ENCODE data around the gene SEC31A. TPM values are rescaled to one million over a fixed set of nuclear protein-coding genes. Genes with fewer than 3 reads are reported as not detected.

Gene SEC31A
- total and polyA plus RNA-seq, 2 donors (not counting 1 experiment from before 2014, with no cell fraction given), result 52.7 to 134 TPM

GRCh38 chr4:82886147-82886942 is 4.6 kb downstream of the SEC31A start:
- H3K36me3 ChIP-seq (replicated peaks in 1 of 2; ENCODE audit: control extremely low read depth in 1 of 2, control insufficient read depth in 1 of 2, extremely low read depth in 1 of 2, insufficient read depth in 2 of 2, low read length in 1 of 2), result peaks cover 3 to 4% of the 10 kb centered on the region in 2 experiments
- Mint-ChIP-seq H3K4me1 (peaks cover 36% of the 10 kb centered on the region), H3K4me3 (no peak overlapping the region), H3K27me3 (no peaks in the 10 kb centered on the region), H3K9me3 (ENCODE audit: insufficient read depth) (no peaks in the 10 kb centered on the region), H3K27ac (no peak overlapping the region)
- intact Hi-C loops (cut with micrococcal nuclease), result no loop called here
- H3K4me3 ChIP-seq (ENCODE audit: control extremely low read depth in 1 of 5, extremely low read depth in 1 of 5, insufficient read depth in 1 of 5, low read depth in 2 of 5, low read length in 4 of 5), result no peak overlapping the region
- no CpG with 5 or more reads among the region's 5 CpGs for WGBS (ENCODE audit: insufficient coverage)
- H3K27me3 ChIP-seq (replicated peaks in 1 of 4; ENCODE audit: control extremely low read depth in 1 of 4, control insufficient read depth in 3 of 4, insufficient read depth in 4 of 4, low read length in 3 of 4), result no peaks in the 10 kb centered on the region
- ChIA-PET POLR2A (no interaction called here), CTCF (no interaction called here)
- H3K4me1 ChIP-seq (ENCODE audit: control insufficient read depth in 2 of 2, insufficient read depth in 2 of 2, low read length in 2 of 2), result peaks cover 12 to 13% of the 10 kb centered on the region in 2 donors
- H3K9me3 ChIP-seq (ENCODE audit: control extremely low read depth in 1 of 3, control insufficient read depth in 2 of 3, insufficient read depth in 1 of 3, low read length in 2 of 3), result no peaks in the 10 kb centered on the region
- no peak overlapping the region for H3K9ac ChIP-seq (ENCODE audit: low read length)
- no peak overlapping the region for H2AFZ ChIP-seq (ENCODE audit: insufficient read depth, low read depth, low read length, poor library complexity, severe bottlenecking)
- peaks cover 90% of the 10 kb centered on the region for H3K79me2 ChIP-seq (ENCODE audit: control insufficient read depth, insufficient read depth, low read length)
- ATAC-seq (ENCODE audit: low read depth) (no peak), DNase-seq (no peak)
- no peak for TF ChIP-seq EZH2 (IDR thresholded peaks at IDR 0.05; ENCODE audit: borderline replicate concordance, insufficient read depth, low read depth, low read length, poor library complexity, severe bottlenecking)
- TF ChIP-seq, protein P1, sequence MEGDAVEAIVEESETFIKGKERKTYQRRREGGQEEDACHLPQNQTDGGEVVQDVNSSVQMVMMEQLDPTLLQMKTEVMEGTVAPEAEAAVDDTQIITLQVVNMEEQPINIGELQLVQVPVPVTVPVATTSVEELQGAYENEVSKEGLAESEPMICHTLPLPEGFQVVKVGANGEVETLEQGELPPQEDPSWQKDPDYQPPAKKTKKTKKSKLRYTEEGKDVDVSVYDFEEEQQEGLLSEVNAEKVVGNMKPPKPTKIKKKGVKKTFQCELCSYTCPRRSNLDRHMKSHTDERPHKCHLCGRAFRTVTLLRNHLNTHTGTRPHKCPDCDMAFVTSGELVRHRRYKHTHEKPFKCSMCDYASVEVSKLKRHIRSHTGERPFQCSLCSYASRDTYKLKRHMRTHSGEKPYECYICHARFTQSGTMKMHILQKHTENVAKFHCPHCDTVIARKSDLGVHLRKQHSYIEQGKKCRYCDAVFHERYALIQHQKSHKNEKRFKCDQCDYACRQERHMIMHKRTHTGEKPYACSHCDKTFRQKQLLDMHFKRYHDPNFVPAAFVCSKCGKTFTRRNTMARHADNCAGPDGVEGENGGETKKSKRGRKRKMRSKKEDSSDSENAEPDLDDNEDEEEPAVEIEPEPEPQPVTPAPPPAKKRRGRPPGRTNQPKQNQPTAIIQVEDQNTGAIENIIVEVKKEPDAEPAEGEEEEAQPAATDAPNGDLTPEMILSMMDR (IDR thresholded peaks at IDR 0.05), result no peak
- H4K20me1 ChIP-seq (ENCODE audit: control insufficient read depth, insufficient read depth, low read length, poor library complexity, severe bottlenecking), result peaks cover 43% of the 10 kb centered on the region
- no peak overlapping the region for H3K4me2 ChIP-seq (replicated peaks; ENCODE audit: low read depth, low read length, poor library complexity, severe bottlenecking)
- no peak overlapping the region for H3K27ac ChIP-seq (ENCODE audit: low read length in 2 of 2)

DNA sequence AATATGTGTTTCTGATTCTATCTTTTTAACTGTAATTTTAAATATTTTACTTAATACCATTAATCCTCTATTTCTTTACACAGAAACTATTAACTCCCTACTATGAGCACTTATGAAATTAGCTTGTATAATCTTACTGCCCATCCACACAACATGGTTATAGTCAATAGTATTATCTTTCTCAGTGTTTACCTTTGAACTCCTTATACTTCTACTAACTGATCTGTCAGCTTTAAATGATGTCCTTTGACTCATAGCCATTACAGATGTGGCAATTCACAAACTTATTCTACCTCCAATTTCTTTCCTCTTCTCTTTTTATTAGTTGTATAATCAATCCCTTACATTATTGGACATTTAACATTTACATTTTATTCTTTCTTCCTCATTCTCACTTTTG is 5.5 kb downstream of the SEC31A start:
- peaks cover 3 to 7% of the 10 kb centered on the region in 2 experiments for H3K36me3 ChIP-seq (replicated peaks in 1 of 2; ENCODE audit: control extremely low read depth in 1 of 2, control insufficient read depth in 1 of 2, extremely low read depth in 1 of 2, insufficient read depth in 2 of 2, low read length in 1 of 2)
- no peak overlapping the region for H3K4me3 Mint-ChIP-seq
- H3K9me3 Mint-ChIP-seq (ENCODE audit: insufficient read depth), result no peaks in the 10 kb centered on the region
- H2AFZ ChIP-seq (ENCODE audit: insufficient read depth, low read depth, low read length, poor library complexity, severe bottlenecking), result no peak overlapping the region
- TF ChIP-seq, protein P1 (IDR thresholded peaks at IDR 0.05), result no peak
- no peak for TF ChIP-seq EZH2 (IDR thresholded peaks at IDR 0.05; ENCODE audit: borderline replicate concordance, insufficient read depth, low read depth, low read length, poor library complexity, severe bottlenecking)
- ChIA-PET CTCF (interaction anchor here (1.0 kb wide), 1 partner anchor 15 kb away, joined by 4 read pairs; the partner anchor contains the start of gene THAP9), POLR2A (no interaction called here)
- no peak for DNase-seq
- H3K4me2 ChIP-seq (replicated peaks; ENCODE audit: low read depth, low read length, poor library complexity, severe bottlenecking), result no peak overlapping the region
- no peak overlapping the region for H3K27ac Mint-ChIP-seq
- H3K9ac ChIP-seq (ENCODE audit: low read length), result no peak overlapping the region
- peaks cover 47% of the 10 kb centered on the region for H4K20me1 ChIP-seq (ENCODE audit: control insufficient read depth, insufficient read depth, low read length, poor library complexity, severe bottlenecking)
- no peak overlapping the region for H3K27ac ChIP-seq (ENCODE audit: low read length in 2 of 2)
- no peaks in the 10 kb centered on the region for H3K27me3 ChIP-seq (replicated peaks in 1 of 4; ENCODE audit: control extremely low read depth in 1 of 4, control insufficient read depth in 3 of 4, insufficient read depth in 4 of 4, low read length in 3 of 4)
- H3K79me2 ChIP-seq (ENCODE audit: control insufficient read depth, insufficient read depth, low read length), result peaks cover 97% of the 10 kb centered on the region
- intact Hi-C loops (cut with micrococcal nuclease), result no loop called here
- H3K4me3 ChIP-seq (ENCODE audit: control extremely low read depth in 1 of 5, extremely low read depth in 1 of 5, insufficient read depth in 1 of 5, low read depth in 2 of 5, low read length in 4 of 5), result no peak overlapping the region
- peaks cover 12 to 13% of the 10 kb centered on the region in 2 donors for H3K4me1 ChIP-seq (ENCODE audit: control insufficient read depth in 2 of 2, insufficient read depth in 2 of 2, low read length in 2 of 2)
- H3K4me1 Mint-ChIP-seq, result peaks cover 33% of the 10 kb centered on the region
- ATAC-seq (ENCODE audit: low read depth), result no peak
- H3K9me3 ChIP-seq (ENCODE audit: control extremely low read depth in 1 of 3, control insufficient read depth in 2 of 3, insufficient read depth in 1 of 3, low read length in 2 of 3), result no peaks in the 10 kb centered on the region
- H3K27me3 Mint-ChIP-seq, result no peaks in the 10 kb centered on the region

Data from B cell (primary cell).